ENCODE results near the gene ZNF443. TPM values are rescaled to one million over a fixed set of nuclear protein-coding genes. Genes with fewer than 3 reads are reported as not detected.
A peak's percentile ranks its signal among the peaks of the same experiment; 100 is the strongest.

ZNF443 gene
- total and polyA plus RNA-seq, 9 of the 15 experiments (the other 6 are each of a cell fraction or from before 2014, with no cell fraction given): 1.5 to 4.9 (median 2.8) TPM

- TF ChIP-seq MLLT1 (IDR thresholded peaks at IDR 0.05) (no peak), GABPA (tag; conservative IDR thresholded peaks at IDR 0.05; ENCODE audit: low read depth) (peak; percentile 44; the same call in 1 of the 2 replicates), CUX1 (CRISPR knock-in tag; IDR thresholded peaks at IDR 0.05) (no peak), NR3C1 (CRISPR knock-in tag; IDR thresholded peaks at IDR 0.05) (no peak), TCF3 (CRISPR knock-in tag; IDR thresholded peaks at IDR 0.05) (no peak), ETV6 (IDR thresholded peaks at IDR 0.05; ENCODE audit: borderline replicate concordance in 1 of 2, low read depth in 2 of 2, low read length in 1 of 2) (no peak), ETV6 (CRISPR knock-in tag; IDR thresholded peaks at IDR 0.05; ENCODE audit: borderline replicate concordance) (no peak), ZNF512 (tag; IDR thresholded peaks at IDR 0.05) (no peak), BCLAF1 (IDR thresholded peaks at IDR 0.05; ENCODE audit: borderline replicate concordance in 1 of 2, control insufficient read depth in 1 of 2, low read depth in 2 of 2, low read length in 1 of 2) (no peak), SNIP1 (IDR thresholded peaks at IDR 0.05; ENCODE audit: low read depth) (no peak), KDM1A (IDR thresholded peaks at IDR 0.05) (no peak), HEY1 (CRISPR knock-in tag; IDR thresholded peaks at IDR 0.05; ENCODE audit: borderline replicate concordance) (no peak), SUPT5H (IDR thresholded peaks at IDR 0.05) (peak; percentile 62), SAFB (IDR thresholded peaks at IDR 0.05; ENCODE audit: borderline replicate concordance, low read depth, low read length) (no peak)
Measured at GRCh38 chr19:12440541-12441316, at the start of gene ZNF443 (continued).

All from K562 (cell line).